HepG2 (cell line): ENCODE data around the gene PCDHB2. TPM values are rescaled to one million over a fixed set of nuclear protein-coding genes. Genes with fewer than 3 reads are reported as not detected.

Experiments
- ARNT2 ChIP-seq: sonication (generic); formaldehyde crosslinking; IDR thresholded peaks from 2 replicates; pipeline ENCODE4 v1.8.0; 2022; ENCODE audit warnings: mild to moderate bottlenecking, low read depth, missing genetic modification reagents, moderate library complexity
- CERS6 ChIP-seq: sonication (generic); formaldehyde crosslinking; IDR thresholded peaks from 2 replicates; pipeline ENCODE4 v1.5.0; 2020; ENCODE audit warnings: missing genetic modification reagents
- ELF4 ChIP-seq: sonication (generic); formaldehyde crosslinking; IDR thresholded peaks from 2 replicates; pipeline ENCODE4 v1.5.0; 2020; ENCODE audit warnings: missing genetic modification reagents, mild to moderate bottlenecking, moderate library complexity, borderline replicate concordance
- FOXK1 ChIP-seq: sonication (generic); formaldehyde crosslinking; IDR thresholded peaks from 2 replicates; pipeline ENCODE4 v1.4.0; 2020; ENCODE audit warnings: low read depth, missing genetic modification reagents, borderline replicate concordance
- IRF2 ChIP-seq: IDR thresholded peaks from 2 replicates; pipeline ENCODE4 v1.6.1; 2018; ENCODE audit warnings: missing genetic modification reagents, missing compliant biosample characterization
- MED1 ChIP-seq: sonication (generic); formaldehyde crosslinking; IDR thresholded peaks from 2 replicates; pipeline ENCODE4 v1.4.0; 2020; ENCODE audit warnings: missing genetic modification reagents
- STAT6 ChIP-seq: sonication (generic); formaldehyde crosslinking; IDR thresholded peaks from 2 replicates; pipeline ENCODE4 v1.4.0; 2020; ENCODE audit warnings: missing genetic modification reagents, mild to moderate bottlenecking, borderline replicate concordance
- ZNF18 ChIP-seq: sonication (generic); formaldehyde crosslinking; IDR thresholded peaks from 2 replicates; pipeline ENCODE4 v1.8.0; 2022; ENCODE audit warnings: mild to moderate bottlenecking, missing genetic modification reagents; ENCODE audit not compliant: insufficient replicate concordance
- ZNF318 ChIP-seq: sonication (generic); formaldehyde crosslinking; IDR thresholded peaks from 2 replicates; pipeline ENCODE4 v1.4.0; 2020; ENCODE audit warnings: mild to moderate bottlenecking, missing genetic modification reagents
- ZNF367 ChIP-seq: sonication (generic); formaldehyde crosslinking; IDR thresholded peaks from 2 replicates; pipeline ENCODE4 v1.4.0; 2020; ENCODE audit warnings: missing genetic modification reagents, borderline replicate concordance
- ZNF574 ChIP-seq: sonication (generic); formaldehyde crosslinking; IDR thresholded peaks from 2 replicates; pipeline ENCODE4 v1.4.0; 2020; ENCODE audit warnings: missing genetic modification reagents
- ZNF850 ChIP-seq: sonication (generic); formaldehyde crosslinking; conservative IDR thresholded peaks from 2 replicates; pipeline ENCODE4 v1.9.0; 2021; ENCODE audit warnings: mild to moderate bottlenecking, missing genetic modification reagents
- polyA plus RNA-seq, 8 experiments: library from polyadenylated mRNA; depleted of rRNA in 3 of 8; stranded (reverse) in 7 of 8; unstranded in 1 of 8; fragments of >200 nt; fragmentation: Illumina TruSeq in 4 of 8; extraction: Trizol in 4 of 8; gene quantifications; 2 replicates each; pipeline versions ENCODE4 v1.2.1 to v1.2.3, GENCODE V29; 2011 to 2016; ENCODE audit warnings: low read depth in 4 of 8, missing spikeins in 1 of 8, mixed read lengths in 1 of 8; ENCODE audit not compliant: insufficient read depth in 1 of 8
- total RNA-seq, 5 experiments: library from RNA; depleted of rRNA; stranded (reverse); fragments of >200 nt; fragmentation: Illumina TruSeq; extraction: Trizol; gene quantifications; 2 replicates each; pipeline ENCODE4 v1.2.3, GENCODE V29; 2016; ENCODE audit warnings: low read depth in 1 of 5

PCDHB2 gene
- total and polyA plus RNA-seq, 2 of the 13 experiments (the other 11 are each of a cell fraction or from before 2014, with no cell fraction given): 7.1 to 7.5 TPM

- TF ChIP-seq ZNF574 (CRISPR knock-in tag) (peak; percentile 66), MED1 (CRISPR knock-in tag) (no peak), ELF4 (CRISPR knock-in tag) (no peak), ZNF367 (CRISPR knock-in tag) (no peak), IRF2 (no peak), FOXK1 (CRISPR knock-in tag) (no peak), ZNF318 (no peak), ZNF850 (CRISPR knock-in tag) (0 out of 2 replicates have a peak, but pooled peaks have one; percentile 27), STAT6 (no peak; the same call in 1 of the 2 replicates), ARNT2 (CRISPR knock-in tag) (no peak), CERS6 (CRISPR knock-in tag) (no peak), ZNF18 (CRISPR knock-in tag) (no peak)
Observed at GRCh38 chr5:141084487-141084989, 9.9 kb upstream of the PCDHB2 start (continued).
